Measurements from ENCODE around the gene GLMP. TPM values are rescaled to one million over a fixed set of nuclear protein-coding genes. Genes with fewer than 3 reads are reported as not detected.

Gene GLMP
- total RNA-seq, 1 experiment from 2014 or later = 29.2 TPM

GRCh38 chr1:156316909-156317308, 21.4 kb upstream of the GLMP start:
- POLR2A ChIA-PET (ENCODE audit: unreplicated experiment) = no interaction called here

DNA sequence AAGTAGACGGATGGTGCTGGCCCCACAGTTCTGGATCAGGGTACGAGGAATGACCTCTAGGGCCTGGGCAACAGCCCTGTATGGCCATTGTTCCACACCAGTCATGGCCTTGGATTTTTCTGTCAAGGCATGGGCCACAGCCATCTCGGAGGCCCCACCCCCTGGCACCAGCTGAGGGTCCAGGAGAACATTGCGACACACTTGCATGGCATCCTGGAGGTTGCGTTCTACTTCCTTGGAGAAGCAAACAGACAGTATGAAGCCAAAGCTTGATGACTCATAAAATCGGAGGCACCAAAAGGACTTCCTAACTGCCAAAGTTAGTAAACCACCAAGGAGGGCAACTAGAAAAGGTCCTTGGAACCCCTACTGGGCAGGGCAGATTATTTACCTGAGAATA, 15.5 kb upstream of the GLMP start:
- no peak for DNase-seq
- H2AFZ ChIP-seq = no peak overlapping the region
- H3K36me3 ChIP-seq (ENCODE audit: low read depth) = peaks cover 25% of the 10 kb centered on the region
- no peaks in the 10 kb centered on the region for H3K9me3 ChIP-seq (ENCODE audit: insufficient read depth, low read depth)
- intact Hi-C loops (cut with micrococcal nuclease; ENCODE audit: unreplicated experiment) = loop anchor here (10.0 kb wide), 1 partner anchor 216 kb away; no protein-coding TSS in a partner anchor
- TF ChIP-seq EZH2 (IDR thresholded peaks at IDR 0.05; ENCODE audit: low read depth) (no peak), CTCF (conservative IDR thresholded peaks at IDR 0.05) (no peak)
- ChIA-PET POLR2A (ENCODE audit: unreplicated experiment) (no interaction called here), CTCF (no interaction called here)
- peaks cover 61% of the 10 kb centered on the region; the same call in 1 of the 2 replicates for H3F3A ChIP-seq (ENCODE audit: insufficient read depth, low read depth)
- H3K9me2 ChIP-seq (ENCODE audit: insufficient read depth) = no peaks in the 10 kb centered on the region
- no peak overlapping the region for H3K4me3 ChIP-seq
- BruUV-seq (replicated peaks) = no TSS peak
- no peaks in the 10 kb centered on the region for H3K4me1 ChIP-seq (replicated peaks; ENCODE audit: insufficient read depth)
- H3K4me2 ChIP-seq = no peak overlapping the region
- no peaks in the 10 kb centered on the region for H3K27me3 ChIP-seq (ENCODE audit: insufficient read depth, low read depth)
- no peaks in the 10 kb centered on the region; the same call in 1 of the 2 replicates for H3K79me2 ChIP-seq (ENCODE audit: low read depth)
- H3K27ac ChIP-seq = no peak overlapping the region
- peaks cover 18% of the 10 kb centered on the region; the same call in 1 of the 2 replicates for H4K20me1 ChIP-seq (ENCODE audit: insufficient read depth)

More at GRCh38 chr1:156316909-156317308, 21.4 kb upstream of the GLMP start:
- Histone ChIP-seq H3K4me1 (replicated peaks; ENCODE audit: insufficient read depth) (no peaks in the 10 kb centered on the region), H4K20me1 (ENCODE audit: insufficient read depth) (peaks cover 41% of the 10 kb centered on the region), H3K4me2 (no peak overlapping the region), H2AFZ (no peak overlapping the region), H3K27me3 (ENCODE audit: insufficient read depth, low read depth) (no peaks in the 10 kb centered on the region), H3K36me3 (ENCODE audit: low read depth) (peaks cover 51% of the 10 kb centered on the region), H3K9me2 (ENCODE audit: insufficient read depth) (no peaks in the 10 kb centered on the region), H3K9me3 (ENCODE audit: insufficient read depth, low read depth) (no peaks in the 10 kb centered on the region), H3K27ac (no peak overlapping the region), H3F3A (ENCODE audit: insufficient read depth, low read depth) (peaks cover 81% of the 10 kb centered on the region; the same call in 1 of the 2 replicates), H3K4me3 (no peak overlapping the region), H3K79me2 (ENCODE audit: low read depth) (peaks cover 9% of the 10 kb centered on the region)
- no peak for DNase-seq
- no peak for TF ChIP-seq EZH2 (IDR thresholded peaks at IDR 0.05; ENCODE audit: low read depth)
- no peak for TF ChIP-seq CTCF (conservative IDR thresholded peaks at IDR 0.05)
- no TSS peak for BruUV-seq (replicated peaks)
- CTCF ChIA-PET = interaction anchor here (0.7 kb wide), 1 partner anchor 163 kb away, joined by 4 read pairs; no protein-coding TSS in a partner anchor
- intact Hi-C loops (cut with micrococcal nuclease; ENCODE audit: unreplicated experiment) = loop anchor here (5.0 to 10.0 kb wide), 2 partner anchors 170 to 222 kb away; no protein-coding TSS in a partner anchor

DNA sequence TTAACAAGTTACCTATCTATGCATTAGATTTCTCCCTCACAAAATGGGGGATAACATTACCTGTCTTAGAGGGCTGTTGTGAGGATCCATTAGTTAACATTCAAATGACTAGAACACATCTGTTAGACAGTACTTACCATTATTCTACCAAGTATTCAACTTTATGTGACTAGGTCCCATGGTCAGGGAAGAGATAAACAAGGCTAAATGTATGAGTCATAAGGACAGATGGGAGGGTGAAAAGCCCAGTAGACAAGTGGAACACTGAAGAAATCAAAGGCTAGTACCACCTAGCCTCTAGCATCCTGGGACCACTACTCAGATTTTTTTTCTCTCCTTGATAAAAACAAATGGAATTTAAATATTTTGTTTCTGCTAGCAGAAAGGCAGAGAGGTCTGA, 12.6 kb upstream of the GLMP start:
- H3K9me2 ChIP-seq (ENCODE audit: insufficient read depth) = no peaks in the 10 kb centered on the region
- no peak for DNase-seq
- H3K4me3 ChIP-seq = no peak overlapping the region
- no peak overlapping the region for H2AFZ ChIP-seq
- BruUV-seq (replicated peaks) = no TSS peak
- H4K20me1 ChIP-seq (ENCODE audit: insufficient read depth) = peaks cover 15% of the 10 kb centered on the region; the same call in 1 of the 2 replicates
- TF ChIP-seq EZH2 (IDR thresholded peaks at IDR 0.05; ENCODE audit: low read depth) (no peak), CTCF (conservative IDR thresholded peaks at IDR 0.05) (no peak)
- H3K4me2 ChIP-seq = no peak overlapping the region
- ChIA-PET CTCF (no interaction called here), POLR2A (ENCODE audit: unreplicated experiment) (no interaction called here)
- H3K4me1 ChIP-seq (replicated peaks; ENCODE audit: insufficient read depth) = no peaks in the 10 kb centered on the region
- peaks cover 58% of the 10 kb centered on the region; the same call in 1 of the 2 replicates for H3F3A ChIP-seq (ENCODE audit: insufficient read depth, low read depth)
- H3K79me2 ChIP-seq (ENCODE audit: low read depth) = no peaks in the 10 kb centered on the region; the same call in 1 of the 2 replicates
- H3K36me3 ChIP-seq (ENCODE audit: low read depth) = peaks cover 21% of the 10 kb centered on the region
- no peaks in the 10 kb centered on the region for H3K9me3 ChIP-seq (ENCODE audit: insufficient read depth, low read depth)
- H3K27ac ChIP-seq = no peak overlapping the region
- intact Hi-C loops (cut with micrococcal nuclease; ENCODE audit: unreplicated experiment) = no loop called here
- H3K27me3 ChIP-seq (ENCODE audit: insufficient read depth, low read depth) = no peaks in the 10 kb centered on the region
